ENCODE measurements around the gene ACSBG1.
"Not testable (repeated sequence)": the region's sequence is repeated elsewhere in the genome, so short reads cannot be mapped to it uniquely, and the experiment has no call there.

ACSBG1 gene

DNA sequence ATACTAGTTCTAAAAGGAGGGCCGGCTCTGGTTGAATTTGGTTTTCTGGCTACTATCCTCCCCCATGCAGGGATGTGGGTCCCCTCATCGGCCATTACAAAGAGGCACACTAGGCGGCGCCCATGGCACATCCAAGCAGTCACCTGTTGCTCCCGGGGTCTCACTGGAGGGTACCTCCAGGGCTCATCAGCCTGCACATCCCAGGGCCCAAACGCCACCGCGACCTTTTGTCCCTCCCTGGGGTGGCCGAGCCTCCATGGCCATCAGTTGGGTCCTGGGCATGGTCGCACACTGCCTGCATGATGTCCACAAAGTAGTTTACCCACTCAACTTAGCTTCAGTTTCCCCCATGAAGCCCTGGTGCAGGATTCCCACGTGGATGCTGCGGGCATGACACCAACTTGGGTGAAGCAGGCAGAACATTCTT lies 56.9 kb downstream of the ACSBG1 start:
- intact Hi-C loops (cut with DNase I), result loop anchor here (1.0 to 5.0 kb wide), 2 partner anchors 45 to 64 kb away; partner anchors contain the start of gene CIB2
- DNase-seq, result peak in 7 of 10 donors; percentile 36 to 92 (median 72)

- DNase-seq, result no peak
- intact Hi-C loops (cut with DNase I), result loop anchor here (5.0 kb wide), 1 partner anchor 43 kb away; the partner anchor contains the start of gene CIB2
Measured at GRCh38 chr15:78175330-78175729, 59.0 kb downstream of the ACSBG1 start.

DNA sequence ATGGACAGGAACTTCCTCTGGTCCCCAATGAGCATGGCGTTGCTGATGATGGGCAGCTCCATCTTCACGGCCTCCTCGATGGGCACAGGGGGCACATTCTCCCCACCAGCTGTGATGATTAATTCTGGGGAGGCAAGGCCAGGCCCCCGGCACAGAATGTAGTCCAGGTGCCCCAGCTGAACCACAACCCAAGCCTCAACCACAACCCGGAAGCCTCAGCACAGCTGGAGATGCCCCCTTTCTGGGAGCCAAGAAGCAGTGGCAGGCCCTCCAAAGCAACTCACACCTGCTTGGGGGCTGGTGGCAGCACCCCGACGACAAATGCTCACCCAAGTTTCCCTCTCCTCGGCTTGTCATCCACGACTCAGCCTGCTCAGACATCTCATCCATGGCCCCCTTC lies 60.0 kb downstream of the ACSBG1 start:
- DNase-seq, result no peak
- intact Hi-C loops (cut with DNase I), result no loop called here

- intact Hi-C loops (cut with DNase I), result no loop called here
- no peak for DNase-seq
Measured at GRCh38 chr15:78171864-78172472, 62.4 kb downstream of the ACSBG1 start.

GRCh38 chr15:78170848-78171773 lies 63.3 kb downstream of the ACSBG1 start:
- no peak for DNase-seq
- intact Hi-C loops (cut with DNase I), result no loop called here

GRCh38 chr15:78168608-78169007 lies 65.8 kb downstream of the ACSBG1 start:
- intact Hi-C loops (cut with DNase I), result no loop called here
- no peak for DNase-seq

DNA sequence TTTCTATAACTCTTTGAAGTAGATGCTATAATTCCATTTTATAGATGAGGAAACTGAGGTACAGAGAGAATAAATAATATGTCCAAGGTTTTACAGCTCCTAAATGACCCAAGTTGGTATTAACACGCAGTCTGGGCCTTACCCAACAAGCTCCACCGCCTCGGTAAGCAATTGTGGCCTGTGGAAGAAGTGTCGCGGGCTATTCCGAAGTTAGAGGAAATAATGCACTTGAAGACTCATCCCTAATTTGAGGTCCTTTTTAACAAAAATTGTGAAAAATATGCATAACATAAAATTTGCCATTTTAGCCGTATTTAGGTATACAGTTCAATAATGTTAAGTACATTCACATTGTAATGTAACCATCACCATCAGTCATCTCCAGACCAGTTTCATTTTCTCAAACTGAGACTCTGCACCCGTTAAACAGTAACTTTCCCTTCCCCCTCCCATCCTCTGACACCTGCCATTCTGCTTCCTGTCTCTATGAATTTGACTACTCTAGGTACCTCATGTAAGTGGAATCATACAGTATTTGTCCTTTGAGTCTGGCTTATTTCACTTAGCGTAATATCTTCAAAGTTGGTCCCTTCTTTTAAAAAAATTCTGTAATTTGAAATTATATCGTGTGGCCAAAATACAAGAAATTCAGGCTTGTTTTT lies 67.0 kb downstream of the ACSBG1 start:
- intact Hi-C loops (cut with DNase I), result no loop called here
- DNase-seq, result no peak

- intact Hi-C loops (cut with DNase I), result no loop called here
- no peak for DNase-seq
Measured at GRCh38 chr15:78164010-78164409, 70.4 kb downstream of the ACSBG1 start.

DNA sequence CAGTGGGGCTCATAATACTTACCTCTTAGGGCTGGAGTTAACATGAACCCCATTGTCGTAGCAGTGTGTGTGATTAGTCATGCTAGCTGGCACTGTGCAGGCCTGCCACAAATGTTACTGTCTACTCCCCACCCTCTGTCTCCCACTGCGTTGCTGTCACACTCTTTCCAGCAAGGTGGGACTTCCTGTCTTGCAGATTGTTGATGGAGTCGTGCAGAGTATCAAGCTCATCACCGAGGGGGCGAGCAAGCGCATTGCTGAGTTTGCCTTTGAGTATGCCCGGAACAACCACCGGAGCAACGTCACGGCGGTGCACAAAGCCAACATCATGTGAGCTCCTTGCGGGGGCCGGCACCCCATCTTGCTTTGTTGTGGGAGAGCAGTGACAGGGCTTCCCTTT lies 72.3 kb downstream of the ACSBG1 start:
- peak in 5 of 10 donors; percentile 44 to 84 (median 50) for DNase-seq
- intact Hi-C loops (cut with DNase I), result no loop called here

DNA sequence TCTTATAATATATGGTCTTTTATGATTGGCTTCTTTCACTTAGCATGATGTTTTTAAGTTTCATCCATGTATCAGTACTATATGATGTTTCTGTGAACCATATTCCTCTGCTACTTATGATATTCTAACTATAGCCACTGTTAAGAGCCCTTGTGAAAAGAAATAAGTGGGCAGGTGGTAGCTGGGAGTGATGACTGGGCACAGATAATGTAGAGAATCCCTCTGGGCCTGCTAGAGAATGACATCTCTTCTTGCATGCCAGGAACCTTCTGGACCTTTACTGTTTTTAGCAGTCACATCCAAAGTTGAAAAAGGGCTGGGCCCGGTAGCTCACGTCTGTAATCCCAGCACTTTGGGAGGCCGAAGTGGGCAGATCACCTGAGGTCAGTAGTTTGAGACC lies 75.0 kb downstream of the ACSBG1 start:
- intact Hi-C loops (cut with DNase I), result no loop called here

DNA sequence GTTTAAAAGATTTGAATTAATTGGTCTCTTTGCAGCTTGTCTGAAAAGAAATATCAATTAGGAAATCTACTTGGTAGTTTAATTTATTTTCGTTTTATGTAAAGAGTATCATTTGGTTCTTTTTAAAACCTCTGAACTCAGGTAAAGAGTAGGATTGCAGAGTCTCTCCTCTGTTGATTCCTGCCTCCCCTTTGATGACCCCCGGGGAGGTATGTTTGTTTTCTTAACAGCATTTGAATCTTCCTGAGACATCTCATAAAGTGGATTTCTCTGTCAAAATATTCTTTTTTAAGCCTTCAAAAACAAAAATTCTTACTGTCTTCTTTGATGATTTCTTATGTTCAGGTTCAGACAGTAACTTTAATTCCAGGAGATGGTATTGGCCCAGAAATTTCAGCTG lies 77.2 kb downstream of the ACSBG1 start:
- intact Hi-C loops (cut with DNase I), result no loop called here
- DNase-seq, result no peak

More for the DNA sequence above, 75.0 kb downstream of the ACSBG1 start:
- DNase-seq, result no peak

DNA sequence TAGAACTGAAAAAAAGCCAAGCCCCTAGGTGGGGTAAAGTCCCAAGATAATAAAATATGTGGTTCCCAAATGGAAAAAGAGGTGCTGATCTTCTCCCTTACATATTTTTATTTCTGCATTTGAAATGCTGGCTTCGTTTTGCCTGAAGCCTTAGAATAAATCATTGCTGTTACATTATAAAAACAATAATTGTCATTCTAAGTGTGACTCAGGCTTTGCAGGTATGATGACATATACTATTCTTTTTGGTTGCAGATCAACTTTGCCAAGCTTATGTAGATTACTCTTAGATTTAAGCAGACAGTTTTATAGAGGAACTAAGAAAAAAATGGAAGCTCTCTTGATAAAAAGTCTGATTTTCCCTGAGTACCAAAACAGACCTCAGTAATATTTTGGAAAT lies 77.7 kb downstream of the ACSBG1 start:
- DNase-seq, result no peak

GRCh38 chr15:78155355-78155939 lies 78.9 kb downstream of the ACSBG1 start:
- intact Hi-C loops (cut with DNase I), result no loop called here

More for the DNA sequence above, 77.7 kb downstream of the ACSBG1 start:
- intact Hi-C loops (cut with DNase I), result no loop called here

DNA sequence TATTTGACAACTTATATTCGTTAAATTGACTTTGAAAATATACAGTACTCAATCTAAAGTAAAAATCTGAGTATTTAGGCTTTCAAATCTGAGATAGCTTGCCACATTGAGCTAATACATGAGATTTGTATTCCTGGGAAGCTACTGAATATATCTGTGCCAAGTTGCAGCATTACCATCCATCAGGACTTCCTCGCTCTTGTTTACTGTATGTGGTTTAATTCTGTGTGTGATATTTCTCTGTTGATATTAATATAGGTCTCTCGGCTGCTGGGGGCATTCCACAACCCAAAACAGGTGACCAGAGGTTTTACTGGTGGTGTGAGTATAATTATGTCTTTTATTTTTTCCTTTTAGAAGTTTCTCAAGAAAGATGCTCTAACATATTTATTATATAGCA lies 79.4 kb downstream of the ACSBG1 start:
- no peak for DNase-seq
- intact Hi-C loops (cut with DNase I), result no loop called here

More at GRCh38 chr15:78155355-78155939, 78.9 kb downstream of the ACSBG1 start:
- no peak for DNase-seq

GRCh38 chr15:78151075-78151474 lies 83.3 kb downstream of the ACSBG1 start:
- intact Hi-C loops (cut with DNase I); DNase-seq: not testable (repeated sequence)

DNA sequence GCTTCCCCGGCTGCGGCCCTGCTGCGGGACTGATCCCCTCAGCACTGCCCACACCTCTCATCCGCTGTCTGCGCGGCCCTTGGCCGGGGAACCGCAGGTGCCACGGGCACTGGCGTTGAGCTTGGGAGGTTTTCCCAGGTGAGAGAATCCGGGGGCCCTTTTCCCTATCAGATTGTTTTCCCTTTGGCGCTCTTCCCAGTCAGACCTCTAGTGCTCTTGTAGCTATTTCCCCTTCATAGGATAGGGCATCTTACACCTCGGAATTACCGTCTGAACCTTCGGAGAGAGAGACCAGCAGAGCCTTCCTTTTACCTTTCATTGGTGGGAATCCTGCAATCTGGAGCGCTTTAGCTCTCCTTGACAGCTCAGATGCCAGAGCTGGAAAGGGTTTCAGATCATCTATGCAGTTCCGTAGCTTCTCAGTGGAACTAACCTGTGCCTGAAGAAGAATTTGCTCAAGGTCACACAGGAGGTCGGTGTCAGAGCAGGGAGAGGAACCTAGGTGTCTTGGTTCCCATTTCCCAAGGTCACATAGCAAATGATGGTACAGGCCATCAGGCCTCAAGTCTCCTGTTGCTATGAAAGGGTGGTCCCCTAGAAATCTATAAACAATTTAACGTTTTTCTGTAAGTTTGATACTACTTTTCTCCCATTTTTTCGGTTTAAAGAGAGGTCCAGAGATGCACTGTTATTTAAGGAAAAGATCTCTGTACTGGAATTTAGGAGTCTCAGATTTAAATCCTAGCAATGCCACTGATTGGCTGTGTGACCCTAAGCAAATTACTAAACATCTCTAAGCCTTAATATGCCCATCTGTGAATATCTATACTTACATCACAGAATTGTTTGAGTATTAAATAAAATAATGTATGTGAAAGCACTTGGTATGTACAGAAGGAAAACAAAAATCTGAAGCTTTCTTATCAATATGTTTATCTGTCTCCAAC lies 84.3 kb downstream of the ACSBG1 start:
- peak in 1 of 10 donors; percentile 11 for DNase-seq
- intact Hi-C loops (cut with DNase I), result no loop called here

- intact Hi-C loops (cut with DNase I), result no loop called here
Measured at GRCh38 chr15:78149068-78149804, 85.1 kb downstream of the ACSBG1 start, which contains the start of gene IDH3A. Gene IDH3A (plus strand): TSS chr15:78149362. CDS start chr15:78149404, 42 bp downstream.

GRCh38 chr15:78148392-78149067 lies 85.8 kb downstream of the ACSBG1 start:
- no peak for DNase-seq
- intact Hi-C loops (cut with DNase I), result no loop called here

More at GRCh38 chr15:78149068-78149804, 85.1 kb downstream of the ACSBG1 start, which contains the start of gene IDH3A:
- DNase-seq, result peak; percentile 97 to 100 (median 99)
